ENCODE results near the gene ROCK2. TPM values are rescaled to one million over a fixed set of nuclear protein-coding genes. Genes with fewer than 3 reads are reported as not detected.
A peak's percentile ranks its signal among the peaks of the same experiment; 100 is the strongest.

Gene ROCK2
- total RNA-seq, 1 experiment from 2014 or later, result 25.9 TPM

DNA sequence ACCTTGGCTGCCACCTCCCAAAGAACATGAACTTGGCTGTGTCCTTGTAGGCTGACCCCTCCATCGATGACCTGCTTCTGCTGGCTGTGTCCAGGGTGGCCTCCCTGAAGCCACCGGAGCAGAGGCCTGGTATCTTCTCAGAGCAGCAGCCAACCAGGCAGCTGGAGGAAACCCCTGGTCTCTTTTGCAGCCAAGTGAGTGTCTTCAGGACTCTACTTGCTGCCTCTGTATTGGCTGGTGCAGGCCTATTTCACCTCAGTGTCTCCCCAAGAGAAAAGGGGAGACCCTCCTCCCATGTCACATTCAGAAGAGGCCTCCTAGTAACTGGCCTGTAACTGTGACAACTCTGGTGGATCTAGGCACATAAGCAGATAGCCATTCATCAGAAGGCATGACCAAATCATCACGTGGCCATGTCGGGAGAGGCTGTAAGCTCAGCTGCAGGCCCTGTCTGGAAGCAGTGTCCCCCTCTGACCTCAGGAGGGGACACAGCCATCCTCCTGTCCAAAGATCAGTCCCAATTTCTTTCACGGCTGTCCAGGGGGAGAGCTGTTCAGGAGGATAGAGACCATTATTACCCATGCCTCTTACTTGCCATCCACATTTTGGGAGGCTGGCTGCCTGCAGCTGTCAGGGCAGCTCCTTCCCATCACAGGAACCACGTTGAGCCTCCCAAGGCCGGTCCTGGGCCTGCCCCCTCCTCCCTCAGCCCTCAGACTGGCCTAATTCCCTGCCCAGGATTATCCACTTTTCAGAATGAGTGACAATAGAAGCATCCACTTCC, 20.9 kb upstream of the ROCK2 start:
- CTCF ChIA-PET, result interaction anchor here (0.8 to 0.9 kb wide), 2 partner anchors 10 to 82 kb away, joined by 3 read pairs; no protein-coding TSS in a partner anchor
- peak; percentile 53 for ATAC-seq
- POLR2A ChIA-PET, result no interaction called here
- Mint-ChIP-seq H3K27ac (no peak overlapping the region), H3K9me3 (no peaks in the 10 kb centered on the region), H3K27me3 (ENCODE audit: low read depth) (no peaks in the 10 kb centered on the region), H3K4me1 (peaks cover 7% of the 10 kb centered on the region), H3K36me3 (no peaks in the 10 kb centered on the region), H3K4me3 (no peak overlapping the region)
- no peak for DNase-seq (ENCODE audit: low spot score)
- TF ChIP-seq, protein P1, sequence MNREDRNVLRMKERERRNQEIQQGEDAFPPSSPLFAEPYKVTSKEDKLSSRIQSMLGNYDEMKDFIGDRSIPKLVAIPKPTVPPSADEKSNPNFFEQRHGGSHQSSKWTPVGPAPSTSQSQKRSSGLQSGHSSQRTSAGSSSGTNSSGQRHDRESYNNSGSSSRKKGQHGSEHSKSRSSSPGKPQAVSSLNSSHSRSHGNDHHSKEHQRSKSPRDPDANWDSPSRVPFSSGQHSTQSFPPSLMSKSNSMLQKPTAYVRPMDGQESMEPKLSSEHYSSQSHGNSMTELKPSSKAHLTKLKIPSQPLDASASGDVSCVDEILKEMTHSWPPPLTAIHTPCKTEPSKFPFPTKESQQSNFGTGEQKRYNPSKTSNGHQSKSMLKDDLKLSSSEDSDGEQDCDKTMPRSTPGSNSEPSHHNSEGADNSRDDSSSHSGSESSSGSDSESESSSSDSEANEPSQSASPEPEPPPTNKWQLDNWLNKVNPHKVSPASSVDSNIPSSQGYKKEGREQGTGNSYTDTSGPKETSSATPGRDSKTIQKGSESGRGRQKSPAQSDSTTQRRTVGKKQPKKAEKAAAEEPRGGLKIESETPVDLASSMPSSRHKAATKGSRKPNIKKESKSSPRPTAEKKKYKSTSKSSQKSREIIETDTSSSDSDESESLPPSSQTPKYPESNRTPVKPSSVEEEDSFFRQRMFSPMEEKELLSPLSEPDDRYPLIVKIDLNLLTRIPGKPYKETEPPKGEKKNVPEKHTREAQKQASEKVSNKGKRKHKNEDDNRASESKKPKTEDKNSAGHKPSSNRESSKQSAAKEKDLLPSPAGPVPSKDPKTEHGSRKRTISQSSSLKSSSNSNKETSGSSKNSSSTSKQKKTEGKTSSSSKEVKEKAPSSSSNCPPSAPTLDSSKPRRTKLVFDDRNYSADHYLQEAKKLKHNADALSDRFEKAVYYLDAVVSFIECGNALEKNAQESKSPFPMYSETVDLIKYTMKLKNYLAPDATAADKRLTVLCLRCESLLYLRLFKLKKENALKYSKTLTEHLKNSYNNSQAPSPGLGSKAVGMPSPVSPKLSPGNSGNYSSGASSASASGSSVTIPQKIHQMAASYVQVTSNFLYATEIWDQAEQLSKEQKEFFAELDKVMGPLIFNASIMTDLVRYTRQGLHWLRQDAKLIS (CRISPR knock-in tag; IDR thresholded peaks at IDR 0.05; ENCODE audit: borderline replicate concordance), result no peak
- TF ChIP-seq MXD4 (CRISPR knock-in tag; IDR thresholded peaks at IDR 0.05; ENCODE audit: borderline replicate concordance) (no peak), HMGA2 (CRISPR knock-in tag; IDR thresholded peaks at IDR 0.05) (no peak), FOXK1 (CRISPR knock-in tag; IDR thresholded peaks at IDR 0.05) (no peak), GABPB1 (CRISPR knock-in tag; IDR thresholded peaks at IDR 0.05) (peak; percentile 37; the same call in 1 of the 2 replicates)
- TF ChIP-seq, protein P2, sequence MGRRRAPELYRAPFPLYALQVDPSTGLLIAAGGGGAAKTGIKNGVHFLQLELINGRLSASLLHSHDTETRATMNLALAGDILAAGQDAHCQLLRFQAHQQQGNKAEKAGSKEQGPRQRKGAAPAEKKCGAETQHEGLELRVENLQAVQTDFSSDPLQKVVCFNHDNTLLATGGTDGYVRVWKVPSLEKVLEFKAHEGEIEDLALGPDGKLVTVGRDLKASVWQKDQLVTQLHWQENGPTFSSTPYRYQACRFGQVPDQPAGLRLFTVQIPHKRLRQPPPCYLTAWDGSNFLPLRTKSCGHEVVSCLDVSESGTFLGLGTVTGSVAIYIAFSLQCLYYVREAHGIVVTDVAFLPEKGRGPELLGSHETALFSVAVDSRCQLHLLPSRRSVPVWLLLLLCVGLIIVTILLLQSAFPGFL (CRISPR knock-in tag; IDR thresholded peaks at IDR 0.05; ENCODE audit: borderline replicate concordance), result 0 out of 2 replicates have a peak, but pooled peaks have one; percentile 39
- TF ChIP-seq, protein P3, sequence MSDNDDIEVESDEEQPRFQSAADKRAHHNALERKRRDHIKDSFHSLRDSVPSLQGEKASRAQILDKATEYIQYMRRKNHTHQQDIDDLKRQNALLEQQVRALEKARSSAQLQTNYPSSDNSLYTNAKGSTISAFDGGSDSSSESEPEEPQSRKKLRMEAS (CRISPR knock-in tag; IDR thresholded peaks at IDR 0.05), result no peak

DNA sequence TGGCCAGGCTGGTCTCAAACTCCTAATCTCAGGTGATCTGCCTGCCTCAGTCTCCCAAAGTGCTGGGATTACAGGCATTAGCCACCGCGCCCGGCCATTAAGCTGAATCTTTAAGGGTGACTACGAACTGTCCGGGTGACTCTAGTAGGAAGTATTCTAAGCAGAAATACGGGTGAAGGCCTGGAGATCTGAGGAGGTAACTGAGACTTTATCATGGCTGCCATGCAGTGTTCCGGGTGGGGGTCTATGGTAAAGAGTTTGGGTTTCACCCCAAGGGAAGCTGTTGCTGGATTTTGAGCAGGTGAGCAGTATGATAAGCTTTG, 20.1 kb upstream of the ROCK2 start:
- TF ChIP-seq, protein P4, sequence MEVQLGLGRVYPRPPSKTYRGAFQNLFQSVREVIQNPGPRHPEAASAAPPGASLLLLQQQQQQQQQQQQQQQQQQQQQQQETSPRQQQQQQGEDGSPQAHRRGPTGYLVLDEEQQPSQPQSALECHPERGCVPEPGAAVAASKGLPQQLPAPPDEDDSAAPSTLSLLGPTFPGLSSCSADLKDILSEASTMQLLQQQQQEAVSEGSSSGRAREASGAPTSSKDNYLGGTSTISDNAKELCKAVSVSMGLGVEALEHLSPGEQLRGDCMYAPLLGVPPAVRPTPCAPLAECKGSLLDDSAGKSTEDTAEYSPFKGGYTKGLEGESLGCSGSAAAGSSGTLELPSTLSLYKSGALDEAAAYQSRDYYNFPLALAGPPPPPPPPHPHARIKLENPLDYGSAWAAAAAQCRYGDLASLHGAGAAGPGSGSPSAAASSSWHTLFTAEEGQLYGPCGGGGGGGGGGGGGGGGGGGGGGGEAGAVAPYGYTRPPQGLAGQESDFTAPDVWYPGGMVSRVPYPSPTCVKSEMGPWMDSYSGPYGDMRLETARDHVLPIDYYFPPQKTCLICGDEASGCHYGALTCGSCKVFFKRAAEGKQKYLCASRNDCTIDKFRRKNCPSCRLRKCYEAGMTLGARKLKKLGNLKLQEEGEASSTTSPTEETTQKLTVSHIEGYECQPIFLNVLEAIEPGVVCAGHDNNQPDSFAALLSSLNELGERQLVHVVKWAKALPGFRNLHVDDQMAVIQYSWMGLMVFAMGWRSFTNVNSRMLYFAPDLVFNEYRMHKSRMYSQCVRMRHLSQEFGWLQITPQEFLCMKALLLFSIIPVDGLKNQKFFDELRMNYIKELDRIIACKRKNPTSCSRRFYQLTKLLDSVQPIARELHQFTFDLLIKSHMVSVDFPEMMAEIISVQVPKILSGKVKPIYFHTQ (CRISPR knock-in tag; IDR thresholded peaks at IDR 0.05), result no peak
- TF ChIP-seq CREM (CRISPR knock-in tag; IDR thresholded peaks at IDR 0.05), result no peak
- TF ChIP-seq, protein P5, sequence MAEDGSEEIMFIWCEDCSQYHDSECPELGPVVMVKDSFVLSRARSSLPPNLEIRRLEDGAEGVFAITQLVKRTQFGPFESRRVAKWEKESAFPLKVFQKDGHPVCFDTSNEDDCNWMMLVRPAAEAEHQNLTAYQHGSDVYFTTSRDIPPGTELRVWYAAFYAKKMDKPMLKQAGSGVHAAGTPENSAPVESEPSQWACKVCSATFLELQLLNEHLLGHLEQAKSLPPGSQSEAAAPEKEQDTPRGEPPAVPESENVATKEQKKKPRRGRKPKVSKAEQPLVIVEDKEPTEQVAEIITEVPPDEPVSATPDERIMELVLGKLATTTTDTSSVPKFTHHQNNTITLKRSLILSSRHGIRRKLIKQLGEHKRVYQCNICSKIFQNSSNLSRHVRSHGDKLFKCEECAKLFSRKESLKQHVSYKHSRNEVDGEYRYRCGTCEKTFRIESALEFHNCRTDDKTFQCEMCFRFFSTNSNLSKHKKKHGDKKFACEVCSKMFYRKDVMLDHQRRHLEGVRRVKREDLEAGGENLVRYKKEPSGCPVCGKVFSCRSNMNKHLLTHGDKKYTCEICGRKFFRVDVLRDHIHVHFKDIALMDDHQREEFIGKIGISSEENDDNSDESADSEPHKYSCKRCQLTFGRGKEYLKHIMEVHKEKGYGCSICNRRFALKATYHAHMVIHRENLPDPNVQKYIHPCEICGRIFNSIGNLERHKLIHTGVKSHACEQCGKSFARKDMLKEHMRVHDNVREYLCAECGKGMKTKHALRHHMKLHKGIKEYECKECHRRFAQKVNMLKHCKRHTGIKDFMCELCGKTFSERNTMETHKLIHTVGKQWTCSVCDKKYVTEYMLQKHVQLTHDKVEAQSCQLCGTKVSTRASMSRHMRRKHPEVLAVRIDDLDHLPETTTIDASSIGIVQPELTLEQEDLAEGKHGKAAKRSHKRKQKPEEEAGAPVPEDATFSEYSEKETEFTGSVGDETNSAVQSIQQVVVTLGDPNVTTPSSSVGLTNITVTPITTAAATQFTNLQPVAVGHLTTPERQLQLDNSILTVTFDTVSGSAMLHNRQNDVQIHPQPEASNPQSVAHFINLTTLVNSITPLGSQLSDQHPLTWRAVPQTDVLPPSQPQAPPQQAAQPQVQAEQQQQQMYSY (CRISPR knock-in tag; IDR thresholded peaks at IDR 0.05), result no peak
- TF ChIP-seq, protein P6, sequence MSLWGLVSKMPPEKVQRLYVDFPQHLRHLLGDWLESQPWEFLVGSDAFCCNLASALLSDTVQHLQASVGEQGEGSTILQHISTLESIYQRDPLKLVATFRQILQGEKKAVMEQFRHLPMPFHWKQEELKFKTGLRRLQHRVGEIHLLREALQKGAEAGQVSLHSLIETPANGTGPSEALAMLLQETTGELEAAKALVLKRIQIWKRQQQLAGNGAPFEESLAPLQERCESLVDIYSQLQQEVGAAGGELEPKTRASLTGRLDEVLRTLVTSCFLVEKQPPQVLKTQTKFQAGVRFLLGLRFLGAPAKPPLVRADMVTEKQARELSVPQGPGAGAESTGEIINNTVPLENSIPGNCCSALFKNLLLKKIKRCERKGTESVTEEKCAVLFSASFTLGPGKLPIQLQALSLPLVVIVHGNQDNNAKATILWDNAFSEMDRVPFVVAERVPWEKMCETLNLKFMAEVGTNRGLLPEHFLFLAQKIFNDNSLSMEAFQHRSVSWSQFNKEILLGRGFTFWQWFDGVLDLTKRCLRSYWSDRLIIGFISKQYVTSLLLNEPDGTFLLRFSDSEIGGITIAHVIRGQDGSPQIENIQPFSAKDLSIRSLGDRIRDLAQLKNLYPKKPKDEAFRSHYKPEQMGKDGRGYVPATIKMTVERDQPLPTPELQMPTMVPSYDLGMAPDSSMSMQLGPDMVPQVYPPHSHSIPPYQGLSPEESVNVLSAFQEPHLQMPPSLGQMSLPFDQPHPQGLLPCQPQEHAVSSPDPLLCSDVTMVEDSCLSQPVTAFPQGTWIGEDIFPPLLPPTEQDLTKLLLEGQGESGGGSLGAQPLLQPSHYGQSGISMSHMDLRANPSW (CRISPR knock-in tag; conservative IDR thresholded peaks at IDR 0.05; ENCODE audit: low read depth), result no peak
- H3K4me3 Mint-ChIP-seq, result no peak overlapping the region
- no peaks in the 10 kb centered on the region for H3K27me3 Mint-ChIP-seq (ENCODE audit: low read depth)
- no peak for DNase-seq (ENCODE audit: low spot score)
- H3K4me1 Mint-ChIP-seq, result peaks cover 7% of the 10 kb centered on the region
- POLR2A ChIA-PET, result no interaction called here
- no peaks in the 10 kb centered on the region for H3K36me3 Mint-ChIP-seq
- CTCF ChIA-PET, result no interaction called here
- H3K27ac Mint-ChIP-seq, result no peak overlapping the region
- no peaks in the 10 kb centered on the region for H3K9me3 Mint-ChIP-seq
- no peak for ATAC-seq

Measured in WTC11 (cell line).